HG03045 (cell line): ENCODE data around the gene ADGRF5.

Source experiments
- ATAC-seq: cut with Tn5 transposase; IDR thresholded peaks from one replicate; pipeline ENCODE4 v1.9.1; 2021; ENCODE audit warnings: mild to moderate bottlenecking, moderate library complexity; ENCODE audit not compliant: unreplicated experiment

ADGRF5 gene

GRCh38 chr6:46933751-46934150, 12.0 kb upstream of the ADGRF5 start:
- no peak for ATAC-seq

- ATAC-seq, result no peak
Observed at GRCh38 chr6:46932526-46933319, 11.0 kb upstream of the ADGRF5 start.

- ATAC-seq, result no peak
Observed at GRCh38 chr6:46931416-46931815, 9.7 kb upstream of the ADGRF5 start.

- no peak for ATAC-seq
Observed at GRCh38 chr6:46930331-46930730, 8.6 kb upstream of the ADGRF5 start.

GRCh38 chr6:46927066-46927465, 5.3 kb upstream of the ADGRF5 start:
- ATAC-seq, result no peak

GRCh38 chr6:46926481-46926880, 4.7 kb upstream of the ADGRF5 start:
- ATAC-seq, result no peak

- ATAC-seq, result no peak
Observed at GRCh38 chr6:46925563-46926253, 4.0 kb upstream of the ADGRF5 start.

- ATAC-seq, result no peak
Observed at GRCh38 chr6:46923476-46923875, 1.7 kb upstream of the ADGRF5 start.

GRCh38 chr6:46921059-46921458, 679 bp downstream of the ADGRF5 start:
- ATAC-seq, result no peak

- no peak for ATAC-seq
Observed at GRCh38 chr6:46918806-46919205, 2.9 kb downstream of the ADGRF5 start.

- no peak for ATAC-seq
Observed at GRCh38 chr6:46917002-46917545, 4.7 kb downstream of the ADGRF5 start.

- ATAC-seq, result no peak
Observed at GRCh38 chr6:46915866-46916265, 5.9 kb downstream of the ADGRF5 start.

- ATAC-seq, result no peak
Observed at GRCh38 chr6:46915380-46915779, 6.4 kb downstream of the ADGRF5 start.

GRCh38 chr6:46914279-46914810, 7.4 kb downstream of the ADGRF5 start:
- no peak for ATAC-seq

GRCh38 chr6:46909371-46909770, 12.4 kb downstream of the ADGRF5 start:
- no peak for ATAC-seq

- ATAC-seq, result no peak
Observed at GRCh38 chr6:46906776-46907175, 15.0 kb downstream of the ADGRF5 start.

GRCh38 chr6:46904117-46904516, 17.6 kb downstream of the ADGRF5 start:
- no peak for ATAC-seq

- ATAC-seq, result no peak
Observed at GRCh38 chr6:46903175-46903574, 18.6 kb downstream of the ADGRF5 start.

- no peak for ATAC-seq
Observed at GRCh38 chr6:46901882-46902314, 19.8 kb downstream of the ADGRF5 start.

- ATAC-seq, result no peak
Observed at GRCh38 chr6:46900266-46900665, 21.5 kb downstream of the ADGRF5 start.

GRCh38 chr6:46899659-46900058, 22.1 kb downstream of the ADGRF5 start:
- no peak for ATAC-seq

- no peak for ATAC-seq
Observed at GRCh38 chr6:46898006-46898405, 23.7 kb downstream of the ADGRF5 start.
